Left kidney (tissue), 2 donors: ENCODE data around the gene DERA. TPM values are rescaled to one million over a fixed set of nuclear protein-coding genes. Genes with fewer than 3 reads are reported as not detected.
"Not testable (repeated sequence)": the region's sequence is repeated elsewhere in the genome, so short reads cannot be mapped to it uniquely, and the experiment has no call there.

ENCODE experiments used
- DNase-seq: peaks from one replicate; pipeline ENCODE4 v3.0.0-alpha.2; 2013
- polyA plus RNA-seq: library from polyadenylated mRNA; unstranded; fragments of 120-200 nt; gene quantifications from one replicate; pipeline ENCODE4 v1.2.1, GENCODE V29; 2013; ENCODE audit not compliant: insufficient read length

DERA gene
- polyA plus RNA-seq, 1 donor: 49.9 TPM

- DNase-seq: no peak
Measured at GRCh38 chr12:15897433-15897832, 13.7 kb upstream of the DERA start.

GRCh38 chr12:15899282-15899870 is 11.8 kb upstream of the DERA start:
- DNase-seq: no peak

DNA sequence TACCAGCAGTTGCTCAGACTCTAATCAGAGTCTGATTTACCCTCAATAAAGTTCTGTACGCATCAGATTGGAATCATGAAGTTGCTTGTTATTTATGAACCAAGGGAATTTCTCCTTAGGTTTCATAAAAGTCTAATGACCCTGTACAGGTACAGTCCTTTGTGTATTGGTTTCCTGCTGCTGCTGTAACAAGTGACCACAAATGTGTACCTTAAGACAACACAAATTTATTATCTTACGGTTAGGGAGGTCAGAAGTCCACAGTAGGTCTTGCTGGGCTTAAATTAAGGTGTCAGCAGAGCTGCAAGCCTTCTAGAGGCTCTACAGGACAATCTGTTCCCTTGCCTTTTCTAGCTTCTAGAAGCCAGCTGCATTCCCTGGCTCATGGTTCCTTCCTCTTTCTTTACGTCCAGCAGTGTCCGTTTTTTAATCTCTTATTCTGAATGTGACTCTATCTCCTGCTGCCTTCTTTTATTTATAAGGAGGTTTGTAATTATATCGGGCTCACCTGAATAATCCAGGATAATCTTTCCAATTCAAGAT is 6.7 kb upstream of the DERA start:
- no peak for DNase-seq

DNA sequence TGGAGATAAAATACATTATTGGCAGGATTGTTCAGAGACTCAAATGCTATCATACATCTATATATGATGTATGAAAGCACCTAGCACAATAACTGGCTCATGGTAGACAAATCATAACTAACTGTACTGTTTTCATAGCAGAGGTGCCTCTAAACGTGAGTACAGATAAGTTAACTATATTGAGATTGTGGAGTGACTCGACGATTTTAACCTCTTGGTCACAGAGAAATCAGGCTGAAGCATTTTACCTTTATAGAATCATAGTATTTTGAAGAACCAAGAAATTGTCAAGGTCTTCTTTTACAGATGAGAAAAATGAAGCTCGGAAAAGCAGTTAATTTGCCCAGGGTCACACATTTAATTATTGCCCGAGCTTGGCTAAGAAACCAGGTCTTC is 666 bp upstream of the DERA start:
- DNase-seq: no peak

DNA sequence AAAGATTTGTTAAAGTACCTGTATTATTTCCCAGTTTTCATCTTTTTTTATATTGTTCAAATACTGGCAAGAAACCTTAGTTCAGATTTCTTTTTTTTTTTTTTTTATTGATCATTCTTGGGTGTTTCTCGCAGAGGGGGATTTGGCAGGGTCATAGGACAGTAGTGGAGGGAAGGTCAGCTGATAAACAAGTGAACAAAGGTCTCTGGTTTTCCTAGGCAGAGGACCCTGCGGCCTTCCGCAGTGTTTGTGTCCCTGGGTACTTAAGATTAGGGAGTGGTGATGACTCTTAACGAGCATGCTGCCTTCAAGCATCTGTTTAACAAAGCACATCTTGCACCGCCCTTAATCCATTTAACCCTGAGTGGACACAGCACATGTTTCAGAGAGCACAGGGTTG is 799 bp downstream of the DERA start:
- DNase-seq: not testable (repeated sequence)

GRCh38 chr12:15914131-15914530 is 3.0 kb downstream of the DERA start:
- DNase-seq: not testable (repeated sequence)

DNA sequence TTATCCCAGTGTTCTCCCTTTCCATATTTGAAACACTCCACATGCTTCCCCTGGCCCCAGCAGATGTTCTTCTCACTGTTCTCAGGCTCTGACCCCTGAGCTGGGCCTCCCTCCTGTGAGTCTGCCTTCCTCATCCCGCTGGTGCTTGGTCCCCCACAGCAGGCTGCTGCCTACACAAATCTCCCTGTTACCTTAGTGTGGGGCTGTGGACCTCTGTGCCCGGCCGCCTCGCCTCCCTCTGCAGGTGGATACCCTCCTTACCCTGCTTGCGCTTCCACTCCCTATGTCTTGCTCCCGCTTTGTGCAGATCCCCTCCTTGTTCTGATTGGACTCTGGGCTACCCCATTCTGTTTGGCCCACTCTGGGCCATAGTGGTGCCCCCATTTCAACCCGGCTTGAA is 6.9 kb downstream of the DERA start:
- DNase-seq: no peak

GRCh38 chr12:15919418-15919817 is 8.3 kb downstream of the DERA start:
- DNase-seq: no peak

GRCh38 chr12:15924956-15925355 is 13.8 kb downstream of the DERA start:
- DNase-seq: no peak

GRCh38 chr12:15928346-15928745 is 17.2 kb downstream of the DERA start:
- no peak for DNase-seq

- DNase-seq: no peak
Measured at GRCh38 chr12:15928870-15929571, 17.9 kb downstream of the DERA start.

- no peak for DNase-seq
Measured at GRCh38 chr12:15931590-15932053, 20.5 kb downstream of the DERA start.

DNA sequence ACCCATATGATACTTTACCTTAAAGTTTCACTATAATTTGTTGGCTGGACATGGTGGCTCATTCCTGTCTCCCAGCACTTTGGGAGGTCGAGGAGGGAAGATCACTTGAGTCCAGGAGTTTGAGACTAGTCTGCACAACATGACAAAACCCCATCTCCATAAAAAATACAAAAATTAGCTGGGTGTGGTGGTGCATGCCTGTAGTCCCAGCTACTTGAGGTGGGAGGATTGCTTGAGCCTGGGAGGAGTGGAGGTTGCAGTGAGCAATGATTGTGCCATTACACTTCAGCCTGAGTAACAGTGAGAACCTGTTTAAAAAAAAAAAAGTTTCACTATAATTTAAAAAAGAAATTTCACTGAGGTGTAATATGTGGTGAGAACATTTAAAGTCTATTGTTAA is 21.2 kb downstream of the DERA start:
- DNase-seq: no peak

- DNase-seq: no peak
Measured at GRCh38 chr12:15932971-15933370, 21.8 kb downstream of the DERA start.

DNA sequence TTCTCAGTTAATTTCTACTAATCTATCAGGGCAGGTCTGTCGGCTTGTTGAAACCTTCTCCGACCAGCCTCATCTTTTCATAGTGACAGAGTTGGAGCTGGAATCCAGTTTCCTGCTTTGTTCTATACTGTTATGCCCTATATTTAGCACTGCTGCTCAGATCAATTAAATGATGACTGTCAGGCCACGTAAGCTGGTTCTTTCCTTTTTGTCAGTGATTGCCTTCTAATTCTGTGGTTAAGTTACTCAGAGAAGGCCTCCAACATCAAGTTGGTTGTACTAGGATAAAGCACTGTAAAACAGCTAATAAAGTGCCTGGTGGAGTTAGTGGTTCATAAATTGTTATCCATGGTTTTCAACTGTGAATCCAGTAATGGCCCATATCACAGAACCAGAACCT is 22.6 kb downstream of the DERA start:
- no peak for DNase-seq

DNA sequence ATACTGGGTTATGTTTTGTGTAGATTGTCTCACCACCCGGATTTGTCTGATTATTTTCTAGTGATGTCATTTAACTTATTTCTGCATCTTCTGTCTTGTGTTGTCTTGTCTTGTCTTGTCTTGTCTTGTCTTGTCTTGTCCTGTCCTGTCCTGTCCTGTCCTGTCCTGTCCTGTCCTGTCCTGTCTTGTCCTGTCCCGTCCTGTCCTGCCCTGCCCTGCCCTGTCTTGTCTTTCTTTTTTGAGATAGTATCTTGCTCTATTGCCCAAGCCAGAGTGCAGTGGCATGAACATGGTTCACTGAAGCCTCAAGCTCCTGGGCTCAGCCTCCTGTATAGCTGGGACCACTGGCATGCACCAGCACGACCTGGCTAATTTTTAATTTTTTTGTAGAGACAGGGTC is 25.6 kb downstream of the DERA start:
- no peak for DNase-seq

DNA sequence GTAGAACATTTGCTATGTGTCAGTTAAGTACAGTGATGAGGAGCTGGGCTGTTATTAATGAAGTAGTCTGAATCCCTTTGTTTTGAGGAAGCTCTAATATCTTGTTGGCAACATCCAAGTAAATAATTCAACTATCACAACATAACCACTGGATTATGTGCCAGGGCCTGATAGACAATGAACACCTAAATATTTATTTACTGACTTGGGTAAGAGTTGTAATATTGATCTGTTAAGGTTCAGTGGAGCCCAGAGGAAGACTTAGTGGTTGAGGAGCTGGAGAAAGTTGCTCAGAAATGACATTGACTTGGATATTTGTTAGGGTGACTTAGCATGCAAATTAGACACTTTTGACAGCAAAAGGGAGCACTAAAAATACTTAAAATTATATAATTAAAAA is 26.8 kb downstream of the DERA start:
- DNase-seq: no peak

- DNase-seq: no peak
Measured at GRCh38 chr12:15939111-15939510, 28.0 kb downstream of the DERA start.

- DNase-seq: no peak
Measured at GRCh38 chr12:15942475-15942874, 31.3 kb downstream of the DERA start.

GRCh38 chr12:15943519-15943918 is 32.4 kb downstream of the DERA start:
- not testable (repeated sequence) for DNase-seq

GRCh38 chr12:15948461-15948860 is 37.3 kb downstream of the DERA start:
- not testable (repeated sequence) for DNase-seq

DNA sequence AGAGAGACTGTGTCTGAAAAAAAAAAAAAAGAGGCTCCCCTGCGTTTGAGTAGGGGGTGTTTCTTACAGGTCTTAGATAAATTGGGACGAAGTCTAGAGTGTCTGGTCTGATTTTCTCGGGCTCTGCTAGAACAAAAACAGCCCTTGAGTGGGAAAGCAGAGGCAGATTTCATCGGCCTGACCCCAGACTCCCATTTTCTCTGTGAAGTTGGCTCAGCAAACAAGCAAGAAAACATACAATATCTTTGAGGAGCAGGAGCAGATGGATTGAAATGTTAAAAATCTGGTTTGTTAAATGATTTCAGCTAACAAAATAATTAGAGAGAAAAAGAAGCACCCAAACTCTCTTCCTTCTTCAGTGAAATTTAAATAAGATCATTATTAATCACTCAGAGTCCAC is 44.1 kb downstream of the DERA start:
- no peak for DNase-seq

- no peak for DNase-seq
Measured at GRCh38 chr12:15956010-15956409, 44.9 kb downstream of the DERA start.
